ENCODE measurements around the gene PRPS1.

PRPS1 gene

DNA sequence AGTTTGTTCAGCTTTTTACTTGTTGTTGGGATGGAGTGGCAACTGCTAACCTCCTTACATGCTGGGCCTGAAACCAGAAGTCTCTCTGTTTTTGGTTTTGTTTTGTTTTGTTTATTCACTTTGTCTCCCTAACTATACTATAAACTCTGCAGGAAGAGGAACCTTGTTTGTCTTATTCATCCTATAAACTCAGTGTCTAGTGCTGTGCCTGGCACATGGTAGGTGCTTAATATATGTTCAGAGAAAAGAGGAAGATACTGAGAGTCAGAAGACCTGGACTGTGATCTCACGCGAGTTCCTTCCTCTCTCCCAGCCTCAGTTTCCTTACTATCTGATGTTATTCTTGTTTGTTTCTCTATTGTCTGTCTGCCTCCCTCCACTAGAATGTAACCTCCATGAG lies 71.3 kb downstream of the PRPS1 start:
- peak; percentile 77 for FAIRE-seq
- no peak for DNase-seq (ENCODE audit: extremely low spot score, insufficient read length, low read depth)

DNA sequence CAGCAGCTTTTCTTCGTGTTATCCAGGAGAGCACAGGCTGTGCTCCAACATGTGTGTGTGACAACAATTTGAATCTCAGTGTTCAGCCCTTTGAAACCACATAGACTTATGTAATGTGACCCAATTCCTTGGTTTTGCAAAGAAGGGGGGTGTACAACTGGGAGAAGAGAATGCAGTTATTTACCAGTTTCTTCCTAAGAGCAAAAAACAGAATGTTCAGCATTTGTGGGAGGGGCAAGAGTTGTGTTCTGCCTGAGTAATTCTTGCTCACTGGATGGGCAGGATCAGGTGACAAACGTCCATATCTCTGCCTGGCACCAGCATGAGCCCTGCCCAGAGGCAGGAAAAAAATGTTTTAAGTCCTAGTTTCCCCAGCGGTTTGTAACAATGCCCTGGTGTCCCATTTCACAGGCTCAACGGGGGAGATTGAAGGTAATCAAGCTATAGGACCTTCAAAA lies 72.0 kb downstream of the PRPS1 start:
- DNase-seq (ENCODE audit: extremely low spot score, insufficient read length, low read depth) (no peak), FAIRE-seq (peak; percentile 48)

Data from GM18507 (cell line).